Measurements from ENCODE around the gene TSPAN18. TPM values are rescaled to one million over a fixed set of nuclear protein-coding genes. Genes with fewer than 3 reads are reported as not detected.

TSPAN18 gene
- polyA plus RNA-seq, 4 donors: 47.8 to 59.6 (median 53.6) TPM

DNA sequence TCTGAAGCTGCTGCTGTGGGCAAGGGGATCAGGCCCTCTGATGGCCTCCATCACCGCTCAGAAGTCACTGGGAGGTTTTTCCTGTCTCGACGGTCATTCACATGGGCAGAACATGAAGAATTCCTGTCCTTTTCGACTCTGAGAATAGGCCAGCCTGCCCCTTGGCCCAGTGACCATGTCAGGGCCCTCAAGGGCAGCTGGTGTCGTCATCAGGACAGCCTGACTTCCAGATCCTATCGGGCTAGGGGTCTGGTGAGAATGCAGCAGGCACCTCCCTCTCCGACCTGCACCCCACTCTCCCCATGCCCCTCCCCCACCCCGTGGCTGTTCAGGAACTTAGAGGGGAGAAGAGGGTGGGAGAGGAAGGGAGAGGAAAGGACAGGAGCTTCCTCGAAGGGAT lies 220.4 kb downstream of the TSPAN18 start:
- no peak for DNase-seq (ENCODE audit: low read depth in 4 of 4, low spot score in 3 of 4)

DNA sequence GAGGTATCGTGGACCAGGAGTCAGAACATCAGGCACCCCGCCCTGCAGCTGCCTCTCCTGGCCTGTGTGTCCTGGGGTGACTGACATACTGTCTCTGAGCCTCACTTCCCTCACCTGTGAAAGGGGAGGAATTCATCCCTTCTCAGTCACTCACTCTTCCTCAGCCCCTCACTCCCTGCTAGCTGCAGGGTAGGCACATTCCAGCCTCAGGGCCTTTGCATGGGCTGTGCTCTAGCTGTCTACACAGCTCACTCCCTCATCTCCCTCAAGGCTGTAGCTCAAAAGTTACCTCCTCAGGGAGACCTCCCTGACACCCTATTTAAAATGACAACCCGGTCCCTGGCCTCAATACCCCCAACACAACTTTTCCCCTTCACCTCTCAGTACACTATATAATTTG lies 221.4 kb downstream of the TSPAN18 start:
- DNase-seq (ENCODE audit: low read depth in 4 of 4, low spot score in 3 of 4): no peak

DNA sequence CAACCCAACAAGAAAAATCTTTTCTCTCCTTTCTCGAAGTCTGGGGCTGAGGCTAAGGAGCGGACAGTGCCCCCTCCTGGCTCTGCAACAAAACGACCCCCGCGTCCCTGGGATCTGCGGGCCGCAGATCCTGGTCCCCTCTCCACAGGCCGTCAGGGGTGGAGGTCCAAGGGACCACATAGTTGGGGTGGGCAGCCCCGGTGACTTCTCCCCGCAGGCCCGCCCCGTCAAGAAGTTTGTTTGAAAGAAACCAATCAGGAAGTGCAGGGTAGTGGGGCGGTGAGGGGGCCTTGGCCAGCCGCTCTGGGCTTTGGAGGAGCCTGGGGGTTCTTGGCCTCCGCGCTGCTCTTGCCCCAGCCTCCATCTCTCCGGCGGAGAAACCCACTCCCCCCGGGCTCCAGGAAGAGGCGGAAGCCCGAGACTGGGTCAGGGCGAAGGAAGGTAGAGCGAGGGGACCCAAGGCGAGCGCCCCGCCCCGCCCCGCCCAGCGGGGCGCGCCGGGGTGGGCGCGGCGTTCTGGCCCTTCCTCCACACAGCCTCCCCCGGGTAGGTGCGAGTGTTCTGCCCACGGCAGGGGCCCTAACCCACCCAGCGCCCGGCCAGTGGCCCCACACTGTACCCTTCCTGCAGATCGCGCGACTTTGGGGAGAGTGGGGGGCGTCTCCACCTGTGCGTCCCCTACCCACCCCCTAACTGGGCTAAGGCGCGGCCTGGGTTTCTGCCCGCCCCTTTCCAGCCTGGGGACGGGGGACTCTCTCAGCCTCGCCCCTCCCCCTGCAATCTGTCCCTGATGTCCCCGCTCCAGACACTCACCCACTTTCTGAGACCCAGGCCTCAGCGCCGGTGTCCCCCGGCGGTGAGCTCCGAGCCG lies 222.6 kb downstream of the TSPAN18 start:
- DNase-seq (ENCODE audit: low read depth in 4 of 4, low spot score in 3 of 4): no peak

DNA sequence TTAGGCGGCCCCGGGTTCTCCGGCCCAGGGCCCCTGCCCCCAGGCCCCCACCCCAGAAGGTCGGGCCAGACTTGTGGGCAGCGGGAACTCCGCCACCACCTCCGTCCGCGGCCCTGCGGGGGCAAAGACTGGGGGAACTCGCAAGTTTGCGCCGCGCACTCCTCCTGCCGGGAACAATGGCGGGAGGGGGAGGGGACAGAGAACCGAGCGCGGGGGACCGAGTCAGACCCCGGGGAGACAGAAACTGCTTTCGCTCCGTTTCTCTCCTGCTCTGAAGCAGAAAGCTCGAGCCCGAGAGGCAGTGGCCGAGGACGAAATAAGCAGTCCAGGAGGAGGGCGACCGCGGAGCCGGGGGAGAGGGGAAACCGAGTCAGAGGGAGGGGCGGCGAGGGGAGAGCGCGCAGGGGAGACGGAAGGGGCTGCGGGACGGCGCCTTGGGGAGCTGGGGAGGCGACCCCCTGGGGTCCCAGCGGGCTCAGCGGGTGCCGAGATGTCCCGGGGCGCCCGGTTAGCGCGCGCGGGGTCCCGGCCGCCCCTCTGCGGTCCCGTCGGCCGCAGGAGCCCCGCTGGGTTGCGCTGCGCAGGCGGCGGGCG lies 223.4 kb downstream of the TSPAN18 start:
- DNase-seq (ENCODE audit: low read depth in 4 of 4, low spot score in 3 of 4): no peak

DNA sequence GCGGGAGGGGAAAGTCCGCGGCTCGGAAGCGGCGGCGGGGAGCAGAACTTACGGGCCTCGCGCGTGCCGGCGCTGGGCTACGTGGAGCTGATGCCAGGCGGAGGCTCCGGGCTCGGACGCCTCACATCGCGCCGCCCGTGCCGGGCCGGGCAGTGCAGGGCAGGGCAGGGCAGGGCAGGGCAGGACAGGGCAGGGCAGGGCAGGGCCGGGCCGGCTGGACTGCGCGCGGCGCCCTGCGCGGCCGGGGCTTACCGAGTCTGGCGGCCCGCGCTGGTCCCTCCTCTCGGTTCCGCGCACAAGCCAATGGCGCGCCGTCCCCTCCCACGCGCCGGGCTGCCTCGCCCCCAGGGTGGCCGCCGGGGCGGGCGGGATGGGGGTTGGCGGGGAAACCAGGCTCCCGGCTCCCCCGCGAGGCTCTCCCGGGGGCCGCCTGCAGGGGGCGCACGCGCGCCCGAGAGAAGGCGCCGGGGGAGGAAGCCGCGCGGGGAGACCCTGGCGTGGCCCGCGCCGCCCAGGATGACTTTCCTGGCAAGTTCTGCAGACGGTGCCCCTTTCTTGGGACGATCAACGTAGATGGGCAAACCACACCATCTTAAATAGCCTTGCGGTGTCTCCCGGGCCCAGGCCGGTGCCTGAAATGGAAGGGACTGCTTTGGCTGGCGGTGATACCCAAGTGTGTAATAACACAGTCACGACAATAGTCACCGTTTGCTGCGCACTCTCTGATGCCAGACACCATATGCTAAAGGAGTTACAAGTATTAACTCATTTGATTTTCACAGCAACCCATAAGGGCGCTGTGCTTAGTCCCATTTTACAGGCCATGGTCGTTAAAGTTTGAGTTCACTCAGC lies 224.1 kb downstream of the TSPAN18 start, which contains the start of gene TP53I11:
Gene TP53I11, minus strand, starts transcription at position 259 of the 852 bp plus-strand sequence. CDS start 12,548 bp downstream, outside the sequence.
- no peak for DNase-seq (ENCODE audit: low read depth in 4 of 4, low spot score in 3 of 4)

DNA sequence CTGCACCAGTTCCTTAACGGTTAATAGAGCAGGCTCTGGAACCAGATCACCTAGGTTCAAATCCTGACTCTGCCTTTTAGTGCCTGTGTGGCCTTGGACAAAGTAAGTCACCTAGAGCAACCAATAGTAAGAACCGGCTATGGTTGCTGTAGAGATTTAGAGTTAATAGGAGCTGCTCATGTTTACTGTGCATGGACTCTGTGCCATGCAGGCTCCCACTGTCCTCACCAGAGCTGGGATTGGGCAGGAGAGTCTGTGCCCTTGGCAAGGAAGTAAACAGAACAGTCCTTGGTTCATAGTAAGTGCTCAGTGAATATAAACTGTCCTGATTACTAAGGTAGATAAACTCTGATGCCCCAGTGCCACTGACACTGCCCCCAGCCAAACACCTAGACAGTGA lies 225.3 kb downstream of the TSPAN18 start:
- no peak for DNase-seq (ENCODE audit: low read depth in 4 of 4, low spot score in 3 of 4)

DNA sequence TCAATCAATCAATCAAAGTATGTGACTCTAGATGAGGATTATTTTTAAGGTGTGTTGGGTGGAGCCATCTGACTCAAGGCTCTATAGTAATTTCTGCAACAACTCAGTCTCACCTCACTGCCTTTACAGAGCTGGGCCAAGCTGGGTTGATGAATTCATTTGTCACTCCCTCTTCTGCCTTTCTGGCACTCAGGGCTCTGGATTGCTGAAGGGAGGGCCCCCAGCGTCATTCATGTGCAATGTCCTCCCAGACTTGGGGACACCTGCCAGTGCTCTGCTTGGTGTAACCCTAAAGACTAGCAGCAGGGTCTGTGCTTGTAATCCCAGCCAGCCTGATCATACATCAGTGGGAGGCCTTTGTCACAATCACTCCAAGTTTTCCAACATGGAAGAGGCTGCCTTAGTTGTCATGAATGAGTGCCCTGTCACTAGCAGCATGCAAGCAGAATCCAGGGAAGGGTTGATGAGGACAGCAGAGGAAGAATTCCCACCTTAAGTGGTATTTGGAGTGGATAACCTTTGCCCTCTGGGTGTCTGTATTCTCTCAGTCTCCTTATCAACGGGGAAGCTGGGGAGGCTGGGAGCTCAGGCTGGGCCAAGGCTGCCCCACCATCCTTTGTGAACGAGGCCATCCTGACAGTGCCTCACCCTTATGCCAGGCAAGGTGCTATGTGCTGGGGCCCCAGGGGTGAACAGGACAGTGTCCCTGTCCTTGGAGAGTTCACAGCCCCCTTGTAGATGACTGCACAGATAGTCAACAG lies 225.9 kb downstream of the TSPAN18 start:
- no peak for DNase-seq (ENCODE audit: low read depth in 4 of 4, low spot score in 3 of 4)

DNA sequence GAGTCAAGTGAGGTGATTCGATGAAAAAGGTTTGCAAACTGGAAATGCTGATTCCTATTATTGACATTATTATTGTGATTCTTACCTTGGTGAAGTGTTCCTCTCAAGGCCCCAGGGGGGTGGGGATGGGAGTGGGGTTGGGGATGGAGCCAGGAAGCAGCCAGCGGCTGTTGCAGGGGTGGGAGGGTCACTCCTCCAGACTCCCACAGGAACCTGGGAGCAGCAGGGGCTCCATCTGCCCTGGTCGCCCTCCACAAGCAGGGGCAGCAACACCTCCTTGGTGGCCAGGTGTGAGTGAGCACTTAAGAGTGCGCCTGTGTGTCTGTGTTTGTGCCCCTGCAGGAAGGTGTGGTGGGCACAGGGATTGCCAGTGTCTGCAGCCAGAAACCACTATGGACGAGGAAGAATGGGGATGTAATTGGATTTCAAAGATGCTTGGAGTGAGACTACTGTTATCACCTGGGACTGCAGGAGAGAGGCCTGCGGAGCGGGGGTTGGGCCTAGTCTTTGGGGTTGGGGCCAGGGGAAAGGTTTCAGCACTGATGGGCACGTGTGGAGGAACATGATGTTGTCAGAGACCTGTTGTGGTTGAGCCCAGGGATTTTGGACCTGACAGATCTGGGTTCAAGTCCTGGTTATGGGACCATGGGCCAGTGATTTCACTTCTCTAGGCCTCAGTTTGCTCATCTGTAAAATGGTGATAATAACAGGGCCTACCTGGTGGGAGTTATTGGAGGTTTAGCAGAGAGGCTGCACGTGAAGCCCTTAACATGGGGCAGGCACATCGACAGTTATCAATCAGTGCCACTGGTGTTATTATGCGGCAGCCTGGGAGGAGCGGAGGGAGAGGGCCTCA lies 227.5 kb downstream of the TSPAN18 start:
- no peak for DNase-seq (ENCODE audit: low read depth in 4 of 4, low spot score in 3 of 4)

DNA sequence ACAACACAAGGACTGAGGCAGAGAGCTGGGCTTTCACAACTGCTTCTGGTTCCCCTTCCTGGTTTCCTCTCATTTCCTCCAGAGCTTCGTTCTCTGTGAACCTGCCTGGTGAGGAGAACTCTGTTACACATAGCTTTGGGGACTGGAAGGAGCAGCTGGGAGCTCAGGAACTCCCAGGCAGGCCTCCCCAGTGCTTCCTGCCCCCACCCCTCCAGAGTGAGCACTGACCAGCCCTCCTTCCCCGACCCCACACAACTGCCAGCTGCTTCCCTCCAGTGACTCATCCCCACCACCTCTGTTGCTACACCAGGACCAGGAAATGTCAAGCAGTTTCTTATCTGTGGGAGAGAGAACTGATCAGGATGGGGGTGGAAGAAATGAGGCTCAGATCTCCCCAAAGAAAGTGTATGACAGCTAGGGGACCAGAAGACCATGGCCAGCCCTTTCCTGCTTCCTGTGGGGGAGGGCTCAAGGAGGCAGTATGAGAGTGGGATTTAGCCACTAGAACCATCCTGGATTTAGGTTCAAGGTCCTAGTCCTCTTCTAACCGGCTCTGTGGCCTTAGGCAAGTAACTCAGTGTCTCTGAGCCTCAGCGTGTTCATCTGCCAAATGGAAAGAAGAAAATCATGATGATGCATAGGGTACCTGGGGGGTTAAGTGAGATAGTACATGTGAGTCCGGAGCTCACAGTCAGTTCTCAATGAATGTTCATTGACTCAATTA lies 228.4 kb downstream of the TSPAN18 start:
- no peak for DNase-seq (ENCODE audit: low read depth in 4 of 4, low spot score in 3 of 4)

DNA sequence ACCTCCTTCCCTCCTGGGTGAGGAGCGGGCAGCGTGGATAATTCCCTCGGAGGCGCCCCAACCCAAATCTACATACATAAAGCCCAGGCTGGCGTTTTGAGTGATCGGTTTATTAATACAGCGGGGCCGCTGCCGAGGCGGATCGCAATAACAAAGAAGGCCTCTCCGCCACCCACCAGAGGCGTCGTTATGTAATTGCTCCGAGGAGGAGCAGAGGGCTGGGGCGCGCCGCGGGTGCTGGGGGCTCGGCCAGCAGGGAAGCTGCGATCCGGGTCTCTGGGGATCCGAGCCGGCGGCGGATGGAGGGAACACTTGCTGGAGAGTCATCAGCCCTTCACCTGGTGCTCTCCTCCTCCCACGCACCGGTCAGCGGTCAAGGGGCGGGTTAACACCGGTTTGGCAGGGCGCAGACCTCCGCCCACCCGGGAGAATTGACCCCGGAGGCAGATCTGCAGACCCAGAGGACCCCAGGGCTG lies 230.3 kb downstream of the TSPAN18 start:
- no peak for DNase-seq (ENCODE audit: low read depth in 4 of 4, low spot score in 3 of 4)

DNA sequence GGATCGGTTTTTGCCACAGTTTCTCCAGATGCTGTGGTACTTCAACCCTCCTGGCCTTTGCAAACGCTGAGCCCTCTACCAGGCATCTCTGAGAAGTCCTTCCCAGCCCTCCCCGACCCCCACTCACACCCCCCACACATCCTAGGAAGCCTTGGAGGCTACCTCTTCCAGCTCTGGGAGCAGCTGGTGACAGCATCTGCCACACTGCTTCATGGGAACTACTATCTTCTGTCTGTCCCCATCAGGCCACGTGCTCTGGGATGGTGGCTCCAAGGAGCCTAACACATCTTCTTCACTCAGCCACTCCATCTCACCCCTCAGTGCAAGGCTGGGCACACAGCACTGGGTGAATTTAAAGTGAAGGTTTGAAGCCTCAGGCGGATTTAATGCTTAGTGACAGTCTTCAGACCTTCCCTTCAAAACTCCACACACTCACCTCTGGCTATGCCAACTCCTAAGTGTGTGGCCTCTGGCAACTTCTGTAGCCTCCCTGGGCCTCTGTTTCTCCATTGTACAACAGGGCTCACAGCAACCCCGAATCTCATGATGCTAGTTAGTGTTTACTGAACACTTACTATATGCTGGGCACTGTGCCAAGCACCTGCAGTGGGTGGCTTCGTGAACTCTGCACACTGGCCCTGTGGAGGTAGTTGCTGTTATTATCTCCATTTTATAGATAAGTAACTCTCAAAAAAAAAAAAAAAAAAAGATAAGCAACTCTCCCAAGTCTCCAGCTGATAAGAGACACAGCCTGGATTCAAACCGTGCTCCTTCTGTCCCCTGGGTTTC lies 231.2 kb downstream of the TSPAN18 start:
- DNase-seq (ENCODE audit: low read depth in 4 of 4, low spot score in 3 of 4): no peak

DNA sequence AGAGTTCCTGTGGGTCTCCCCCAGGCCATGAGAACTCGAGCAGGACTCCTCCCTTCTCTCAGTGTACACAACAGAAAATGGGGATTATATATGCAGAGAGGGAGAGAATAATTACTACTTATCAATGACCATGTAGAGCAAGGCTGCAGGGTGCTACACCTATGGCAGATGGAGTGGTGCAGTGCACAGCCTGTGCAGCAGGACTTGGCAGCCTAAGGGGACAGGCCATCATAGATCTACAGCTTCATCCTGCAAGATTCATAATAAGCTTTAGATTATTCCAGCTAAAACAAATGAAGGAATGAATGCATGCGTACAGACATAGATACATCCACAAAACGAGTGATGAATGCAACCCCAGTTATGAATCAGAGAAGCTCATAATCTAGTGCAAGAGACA lies 232.3 kb downstream of the TSPAN18 start:
- no peak for DNase-seq (ENCODE audit: low read depth in 4 of 4, low spot score in 3 of 4)

DNA sequence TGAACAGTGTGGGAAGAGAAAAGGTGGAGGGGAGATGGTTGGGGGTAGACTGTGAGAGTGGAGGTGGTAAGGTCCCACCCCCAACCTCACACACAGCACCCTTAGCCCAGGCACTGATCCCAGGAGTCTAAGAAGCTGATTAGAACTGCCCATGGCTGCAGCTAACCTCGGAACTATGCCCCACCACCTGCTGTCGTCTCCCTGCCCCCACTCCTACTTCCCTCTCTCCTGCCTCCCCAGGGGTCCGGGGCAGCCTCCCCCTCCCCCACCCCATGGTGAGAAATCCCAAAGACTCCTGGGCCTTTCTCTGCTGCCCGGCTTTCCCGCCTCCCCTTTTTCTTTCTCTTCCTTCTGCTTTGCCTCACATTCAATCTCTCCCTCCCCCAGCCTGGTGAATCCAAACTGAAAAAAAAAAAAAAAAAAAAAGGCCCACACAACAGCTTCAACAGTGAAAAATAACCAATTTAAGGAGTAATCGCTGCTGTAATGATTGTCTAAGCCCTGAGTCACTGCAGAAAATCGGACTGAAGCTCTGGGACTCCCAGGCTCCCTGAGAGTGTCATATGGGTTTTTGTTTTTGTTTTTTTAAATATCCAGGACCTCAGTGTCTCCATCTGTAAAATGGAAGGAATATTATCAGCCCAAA lies 233.6 kb downstream of the TSPAN18 start:
- DNase-seq (ENCODE audit: low read depth in 4 of 4, low spot score in 3 of 4): no peak

DNA sequence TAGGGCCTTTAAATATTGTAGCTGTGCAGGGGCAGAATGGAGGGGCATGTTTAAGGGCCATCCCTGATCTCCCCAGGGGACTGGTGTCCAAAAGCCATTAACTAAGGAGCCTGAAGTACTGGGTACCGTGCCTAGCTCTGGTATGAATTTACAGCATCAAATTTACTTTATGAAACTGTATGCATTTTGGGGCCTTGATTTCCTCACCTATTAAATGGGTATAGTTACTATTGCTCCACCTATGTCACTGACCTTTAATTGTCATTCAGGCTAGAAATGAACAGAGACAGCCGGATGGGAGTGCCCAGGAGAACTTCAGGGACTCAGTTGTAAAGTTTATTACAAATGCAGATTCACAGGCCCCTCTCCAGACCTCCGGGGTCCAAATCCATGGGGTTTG lies 235.7 kb downstream of the TSPAN18 start:
- DNase-seq (ENCODE audit: low read depth in 4 of 4, low spot score in 3 of 4): no peak

DNA sequence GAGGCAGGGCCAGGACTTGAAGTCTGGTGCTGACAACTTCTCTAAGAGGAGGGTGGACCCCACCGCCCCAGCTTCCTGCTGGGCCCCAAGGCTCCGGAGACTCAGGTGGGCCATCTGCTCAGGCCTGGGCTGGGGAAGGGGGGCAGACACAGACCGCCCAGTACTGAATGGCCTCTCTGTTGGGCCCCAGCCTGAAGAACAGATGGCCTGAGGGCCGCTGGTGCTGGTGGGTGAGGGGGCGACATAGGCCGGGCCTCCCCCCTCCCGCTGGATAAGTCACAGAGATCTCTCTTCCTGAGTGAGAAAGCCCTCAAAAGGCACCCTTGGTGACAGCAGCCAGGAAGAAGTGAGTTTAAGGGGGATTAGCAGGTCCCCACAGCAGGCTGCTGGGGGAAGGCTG lies 236.4 kb downstream of the TSPAN18 start:
- no peak for DNase-seq (ENCODE audit: low read depth in 4 of 4, low spot score in 3 of 4)

DNA sequence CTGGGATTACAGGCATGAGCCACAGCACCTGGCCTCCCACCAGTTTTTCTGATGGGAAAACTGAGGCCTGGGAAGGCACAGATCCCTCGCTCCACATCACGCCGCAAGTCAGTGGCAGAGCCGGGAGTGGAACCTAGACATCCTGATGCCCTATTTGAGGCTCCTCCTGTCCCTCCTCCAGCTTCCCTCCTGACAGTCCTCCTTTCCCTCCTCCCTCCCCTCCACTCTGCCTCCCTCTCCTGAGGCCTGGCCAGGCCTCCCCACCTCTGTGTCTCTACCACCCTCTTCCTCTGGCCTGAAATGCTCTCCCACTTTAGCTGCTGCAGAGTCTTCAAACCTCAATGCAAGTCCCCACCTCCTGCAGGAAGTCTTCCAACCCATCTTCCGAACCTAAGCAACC lies 237.2 kb downstream of the TSPAN18 start:
- DNase-seq (ENCODE audit: low read depth in 4 of 4, low spot score in 3 of 4): no peak

DNA sequence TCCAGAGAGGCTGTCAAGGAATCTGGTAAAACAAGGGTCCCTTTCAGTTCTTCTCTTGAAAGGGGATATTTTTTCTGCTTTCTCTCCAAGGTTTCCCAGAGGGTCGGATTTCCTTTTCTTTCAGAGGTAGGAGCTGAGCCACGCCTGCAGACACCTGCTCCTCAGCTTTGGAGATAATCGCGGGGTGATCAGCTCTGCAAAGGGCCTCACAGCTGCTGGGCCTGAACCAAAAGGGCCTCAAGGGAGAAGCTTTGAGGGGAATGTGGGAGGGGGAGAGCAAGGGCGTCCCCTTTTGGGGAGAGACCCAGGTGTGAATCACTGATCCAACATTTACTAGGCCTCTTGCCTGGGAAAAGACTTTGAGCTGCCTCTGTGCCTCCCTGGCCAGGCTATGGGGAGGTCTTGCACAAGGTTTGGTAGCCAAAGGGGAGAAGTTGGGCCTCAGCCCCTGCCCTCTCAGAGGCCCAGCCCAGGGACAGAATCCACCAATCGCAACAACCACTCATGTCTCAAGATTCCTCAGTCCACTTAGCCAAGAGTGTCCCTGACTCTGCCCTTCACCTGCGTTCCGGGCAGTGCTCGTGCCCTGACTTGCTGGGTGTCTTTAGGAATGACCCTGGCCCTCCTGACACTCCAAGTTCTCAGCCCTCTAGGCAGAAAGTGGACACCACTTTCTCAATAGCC lies 237.9 kb downstream of the TSPAN18 start:
- DNase-seq (ENCODE audit: low read depth in 4 of 4, low spot score in 3 of 4): no peak
